Measurements from ENCODE around the gene TPM4.

Gene TPM4

GRCh38 chr19:16133818-16134217 lies 57.5 kb downstream of the TPM4 start:
- no peak for DNase-seq

- no peak for DNase-seq
Measured at GRCh38 chr19:16134510-16134909, 58.2 kb downstream of the TPM4 start.

DNA sequence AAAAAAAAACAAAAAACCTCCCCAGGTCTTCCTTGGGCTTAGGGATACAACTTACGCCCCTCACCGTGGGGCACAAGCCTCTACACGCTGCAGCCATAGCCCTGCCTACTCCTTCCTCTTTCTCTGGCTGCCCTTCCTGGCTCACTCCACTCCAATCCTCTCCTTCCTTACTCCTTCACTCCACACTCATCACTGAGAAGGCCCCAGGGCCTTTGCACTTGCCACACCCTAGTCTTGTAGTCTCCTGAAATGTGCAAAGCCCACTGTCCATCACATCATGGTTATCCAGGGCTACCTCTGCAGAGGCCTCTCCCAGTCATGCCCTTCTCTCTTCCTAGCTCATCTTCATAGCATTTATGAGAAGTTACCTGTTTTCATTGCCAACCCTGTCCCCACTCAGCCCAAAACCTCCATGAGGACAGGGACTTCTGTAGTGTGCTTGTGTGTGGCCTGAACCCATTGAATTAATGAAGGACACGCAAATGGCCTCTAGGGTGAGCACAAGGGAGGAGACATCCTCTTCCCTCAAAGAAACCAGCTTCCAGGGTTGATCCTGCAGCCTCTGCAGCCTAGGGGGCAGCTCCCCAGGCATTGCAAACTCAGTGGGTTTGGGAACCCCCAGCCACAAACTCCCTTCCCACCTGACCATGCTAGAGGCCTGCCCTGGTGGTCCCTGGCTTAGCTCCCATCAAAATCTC lies 59.3 kb downstream of the TPM4 start:
- no peak for DNase-seq

GRCh38 chr19:16136185-16136999 lies 60.1 kb downstream of the TPM4 start:
- no peak for DNase-seq

GRCh38 chr19:16139752-16140151 lies 63.5 kb downstream of the TPM4 start:
- DNase-seq: no peak

DNA sequence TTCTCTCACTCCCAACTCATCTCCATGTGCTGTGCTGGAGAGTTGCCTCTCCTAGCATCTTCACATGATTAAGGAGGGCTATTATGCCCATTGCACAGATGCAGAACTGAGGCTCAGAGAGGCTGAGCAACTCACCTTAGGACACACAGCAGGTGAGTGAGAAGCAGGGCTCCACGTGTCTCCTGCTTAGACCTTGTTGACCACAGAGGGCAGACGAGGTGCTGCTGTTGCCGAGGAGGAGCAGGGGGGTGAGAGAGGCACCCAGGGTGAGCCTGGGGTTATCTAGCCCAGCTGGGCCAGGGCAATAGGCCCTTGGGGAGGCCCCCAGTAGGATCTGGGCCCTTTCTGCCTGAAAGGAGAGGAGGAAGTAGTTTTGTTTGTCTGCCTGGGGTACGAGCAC lies 64.7 kb downstream of the TPM4 start:
- no peak for DNase-seq

DNA sequence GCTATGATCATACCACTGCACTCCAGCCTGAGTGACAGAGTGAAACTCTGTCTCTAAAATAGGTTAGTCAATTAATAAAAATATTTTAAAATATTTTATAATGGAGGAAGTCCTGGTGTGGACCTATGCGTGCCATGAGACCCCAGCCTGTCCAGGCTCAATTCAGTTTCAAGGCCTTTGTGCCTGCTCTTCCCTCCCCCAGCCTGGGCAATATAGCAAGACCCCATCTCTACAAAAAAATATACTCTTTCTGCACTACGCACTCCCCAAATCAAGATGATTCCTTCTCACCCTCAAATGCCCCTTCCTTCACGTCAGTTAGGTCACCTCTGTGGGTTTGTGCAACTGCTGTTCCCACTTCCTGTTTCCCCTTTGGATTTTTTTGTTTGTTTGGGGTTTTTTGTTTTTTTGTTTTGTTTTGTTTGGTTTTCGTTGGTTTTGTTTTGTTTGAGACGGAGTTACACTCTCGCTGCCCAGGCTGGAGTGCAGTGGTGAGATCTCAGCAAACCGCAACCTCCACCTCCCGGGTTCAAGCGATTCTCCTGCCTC lies 65.8 kb downstream of the TPM4 start:
- DNase-seq: no peak

GRCh38 chr19:16143399-16144215 lies 67.3 kb downstream of the TPM4 start, which contains the start of gene HSH2D:
HSH2D (plus strand) TSS chr19:16143685; CDS start chr19:16148751, 5,066 bp downstream.
- DNase-seq: no peak

- no peak for DNase-seq
Measured at GRCh38 chr19:16144216-16144581, 67.9 kb downstream of the TPM4 start.

DNA sequence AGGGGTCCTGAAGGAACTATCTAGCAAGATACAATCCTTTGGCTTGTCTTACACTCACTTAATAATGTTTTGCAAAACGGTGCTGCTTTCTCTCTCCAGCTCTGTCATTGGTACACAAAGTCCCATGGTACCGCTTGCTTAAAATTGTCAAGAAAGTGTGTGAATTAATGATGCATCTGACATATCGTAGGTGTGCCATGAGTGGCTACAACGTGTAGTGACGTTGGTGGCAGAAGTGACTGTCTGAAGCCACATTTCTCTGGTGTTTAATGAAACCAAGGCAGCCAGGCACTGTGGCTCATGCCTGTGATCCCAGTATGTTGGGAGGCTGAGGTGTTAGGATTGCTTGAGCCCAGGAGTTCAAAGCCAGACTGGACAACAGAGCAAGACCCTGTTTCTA lies 69.8 kb downstream of the TPM4 start:
- no peak for DNase-seq

DNA sequence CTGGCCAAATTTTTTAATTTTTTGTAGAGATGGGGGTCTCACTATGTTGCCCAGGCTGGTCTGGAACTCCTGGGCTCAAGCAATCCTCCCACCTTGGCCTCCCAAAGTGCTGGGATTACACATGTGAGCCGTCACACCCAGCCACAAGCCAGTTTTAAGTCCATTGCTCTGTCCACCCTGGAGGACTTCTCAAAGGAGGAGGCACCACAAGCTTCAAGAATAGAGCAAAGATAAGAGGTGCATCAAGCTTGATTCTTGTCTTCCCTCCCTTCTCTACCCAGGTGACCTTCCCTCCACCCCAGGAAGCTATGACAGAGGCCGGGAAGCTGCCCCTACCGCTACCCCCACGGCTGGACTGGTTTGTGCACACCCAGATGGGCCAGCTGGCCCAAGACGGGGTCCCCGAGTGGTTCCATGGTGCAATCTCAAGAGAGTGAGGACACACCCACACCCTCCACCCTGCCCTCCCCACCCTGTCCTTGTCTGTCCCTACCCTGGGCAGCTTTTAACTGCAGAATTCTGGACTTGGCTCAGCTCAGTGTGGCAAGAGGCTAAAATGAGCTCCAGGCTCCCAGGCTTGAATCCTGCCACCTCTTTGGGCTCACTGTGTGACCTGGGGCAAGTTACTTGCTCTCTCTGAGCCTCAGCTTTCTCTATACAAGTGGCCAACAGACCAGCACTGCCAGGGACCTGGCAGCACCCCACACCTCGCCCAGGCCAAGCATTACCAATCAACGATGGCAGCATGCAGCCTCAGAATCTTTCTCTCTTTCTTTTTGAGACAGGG lies 72.3 kb downstream of the TPM4 start:
- no peak for DNase-seq

Data from SW 1271 (cell line).